ENCODE data around the gene GALNT13. TPM values are rescaled to one million over a fixed set of nuclear protein-coding genes. Genes with fewer than 3 reads are reported as not detected.

The GALNT13 gene
- total and polyA plus RNA-seq, 2 donors (not counting 1 experiment from before 2014, with no cell fraction given): 0.17 TPM; not detected in 1

DNA sequence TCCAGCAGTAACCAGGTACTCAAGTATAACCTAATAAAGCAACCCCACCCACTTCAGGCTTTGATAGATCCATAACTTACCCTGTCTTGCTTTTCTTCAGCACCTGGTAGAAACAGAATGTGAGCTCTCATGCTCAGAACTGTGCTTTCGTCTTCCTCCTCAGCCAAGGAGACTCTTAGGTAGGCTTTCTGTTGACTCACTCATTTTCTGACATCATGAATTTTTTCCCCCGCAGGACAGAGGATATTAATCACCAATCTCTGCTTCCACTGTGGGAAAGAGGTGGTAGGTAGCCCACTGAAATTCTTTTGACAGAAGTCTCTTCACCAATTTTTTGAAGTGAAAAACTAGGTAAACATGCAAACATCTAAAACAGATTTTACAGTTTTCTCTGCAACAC is 585.6 kb downstream of the GALNT13 start:
- DNase-seq (ENCODE audit: low read depth in 2 of 2): peak in 1 of 2 donors; percentile 7
- H2AFZ ChIP-seq (ENCODE audit: low read length): no peak overlapping the region

DNA sequence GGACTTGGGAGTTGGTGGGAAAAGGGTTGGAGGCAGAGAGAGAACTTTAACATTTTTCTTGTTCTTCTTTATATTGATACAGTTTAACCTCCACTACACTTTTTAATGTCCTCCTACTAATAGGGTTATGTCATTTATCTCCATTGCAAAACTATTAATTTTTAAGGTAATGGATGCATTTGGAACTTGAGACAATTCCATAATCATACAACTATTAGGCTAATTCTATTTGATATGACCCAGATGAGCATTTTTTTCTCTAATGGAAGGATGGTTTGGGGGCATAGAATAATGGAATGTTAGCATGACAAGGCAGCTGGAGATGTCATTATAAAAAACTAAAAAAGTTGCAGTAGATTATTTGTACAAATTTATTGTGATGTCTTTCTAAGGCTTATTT is 587.6 kb downstream of the GALNT13 start:
- no peaks in the 10 kb centered on the region for H4K20me1 ChIP-seq (ENCODE audit: control insufficient read depth, extremely low read depth, insufficient read depth, low read length)
- H3K4me2 ChIP-seq (ENCODE audit: extremely low read depth, insufficient read depth, low read length): no peak overlapping the region
- no peaks in the 10 kb centered on the region for H3K9me3 ChIP-seq (ENCODE audit: control insufficient read depth, insufficient read depth, low read depth, low read length)
- TF ChIP-seq EZH2 (IDR thresholded peaks at IDR 0.05; ENCODE audit: low read length, missing control alignments): no peak
- TF ChIP-seq, protein P1, sequence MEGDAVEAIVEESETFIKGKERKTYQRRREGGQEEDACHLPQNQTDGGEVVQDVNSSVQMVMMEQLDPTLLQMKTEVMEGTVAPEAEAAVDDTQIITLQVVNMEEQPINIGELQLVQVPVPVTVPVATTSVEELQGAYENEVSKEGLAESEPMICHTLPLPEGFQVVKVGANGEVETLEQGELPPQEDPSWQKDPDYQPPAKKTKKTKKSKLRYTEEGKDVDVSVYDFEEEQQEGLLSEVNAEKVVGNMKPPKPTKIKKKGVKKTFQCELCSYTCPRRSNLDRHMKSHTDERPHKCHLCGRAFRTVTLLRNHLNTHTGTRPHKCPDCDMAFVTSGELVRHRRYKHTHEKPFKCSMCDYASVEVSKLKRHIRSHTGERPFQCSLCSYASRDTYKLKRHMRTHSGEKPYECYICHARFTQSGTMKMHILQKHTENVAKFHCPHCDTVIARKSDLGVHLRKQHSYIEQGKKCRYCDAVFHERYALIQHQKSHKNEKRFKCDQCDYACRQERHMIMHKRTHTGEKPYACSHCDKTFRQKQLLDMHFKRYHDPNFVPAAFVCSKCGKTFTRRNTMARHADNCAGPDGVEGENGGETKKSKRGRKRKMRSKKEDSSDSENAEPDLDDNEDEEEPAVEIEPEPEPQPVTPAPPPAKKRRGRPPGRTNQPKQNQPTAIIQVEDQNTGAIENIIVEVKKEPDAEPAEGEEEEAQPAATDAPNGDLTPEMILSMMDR (conservative IDR thresholded peaks at IDR 0.05 in 1 of 2, IDR thresholded peaks at IDR 0.05 in 1 of 2; ENCODE audit: low read depth in 1 of 2, low read length in 2 of 2): no peak
- no peaks in the 10 kb centered on the region for H3K79me2 ChIP-seq (ENCODE audit: control insufficient read depth, insufficient read depth, low read length)
- H3K27ac ChIP-seq (ENCODE audit: insufficient read depth, low read length): no peak overlapping the region
- no peak overlapping the region for H2AFZ ChIP-seq (ENCODE audit: low read length)
- H3K4me3 ChIP-seq (replicated peaks in 1 of 4; ENCODE audit: control extremely low read depth in 1 of 4, insufficient read depth in 1 of 4, low read depth in 3 of 4, low read length in 4 of 4): no peak overlapping the region
- no peak for DNase-seq (ENCODE audit: low read depth in 2 of 2)
- H3K36me3 ChIP-seq (ENCODE audit: control insufficient read depth, insufficient read depth, low read length): no peaks in the 10 kb centered on the region
- no peaks in the 10 kb centered on the region for H3K27me3 ChIP-seq (ENCODE audit: control insufficient read depth, insufficient read depth, low read length)
- H3K9ac ChIP-seq (ENCODE audit: insufficient read depth, low read length): no peak overlapping the region
- no peaks in the 10 kb centered on the region for H3K4me1 ChIP-seq (ENCODE audit: control insufficient read depth, extremely low read depth, insufficient read depth, low read length)

More for the DNA sequence above, 585.6 kb downstream of the GALNT13 start:
- no peak for TF ChIP-seq EZH2 (IDR thresholded peaks at IDR 0.05; ENCODE audit: low read length, missing control alignments)
- TF ChIP-seq, protein P1 (conservative IDR thresholded peaks at IDR 0.05 in 1 of 2, IDR thresholded peaks at IDR 0.05 in 1 of 2; ENCODE audit: low read depth in 1 of 2, low read length in 2 of 2): no peak
- H3K4me2 ChIP-seq (ENCODE audit: extremely low read depth, insufficient read depth, low read length): no peak overlapping the region
- no peak overlapping the region for H3K27ac ChIP-seq (ENCODE audit: insufficient read depth, low read length)
- H3K79me2 ChIP-seq (ENCODE audit: control insufficient read depth, insufficient read depth, low read length): no peaks in the 10 kb centered on the region
- no peaks in the 10 kb centered on the region for H3K4me1 ChIP-seq (ENCODE audit: control insufficient read depth, extremely low read depth, insufficient read depth, low read length)
- no peaks in the 10 kb centered on the region for H3K27me3 ChIP-seq (ENCODE audit: control insufficient read depth, insufficient read depth, low read length)
- H4K20me1 ChIP-seq (ENCODE audit: control insufficient read depth, extremely low read depth, insufficient read depth, low read length): no peaks in the 10 kb centered on the region
- no peaks in the 10 kb centered on the region for H3K9me3 ChIP-seq (ENCODE audit: control insufficient read depth, insufficient read depth, low read depth, low read length)
- H3K4me3 ChIP-seq (replicated peaks in 1 of 4; ENCODE audit: control extremely low read depth in 1 of 4, insufficient read depth in 1 of 4, low read depth in 3 of 4, low read length in 4 of 4): no peak overlapping the region
- H3K9ac ChIP-seq (ENCODE audit: insufficient read depth, low read length): no peak overlapping the region
- no peaks in the 10 kb centered on the region for H3K36me3 ChIP-seq (ENCODE audit: control insufficient read depth, insufficient read depth, low read length)

DNA sequence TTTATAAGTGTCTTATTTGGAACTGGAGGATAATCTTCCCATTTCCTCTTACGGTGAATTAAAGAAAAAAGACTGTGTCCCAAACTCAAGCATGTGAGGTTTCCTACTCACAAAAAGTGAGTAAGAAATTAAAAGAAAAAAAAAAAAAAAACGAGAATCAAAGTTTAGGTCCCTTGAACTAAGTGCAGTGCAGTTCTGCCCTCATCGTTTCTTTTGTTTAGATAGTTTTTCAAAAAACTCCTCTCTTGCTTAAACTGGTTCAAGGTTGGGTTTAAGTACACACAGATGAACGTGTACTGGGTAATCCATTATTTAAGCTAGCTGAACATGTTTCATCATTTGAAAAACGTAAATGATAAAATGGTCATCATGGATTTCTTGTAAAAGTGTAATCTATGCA is 590.9 kb downstream of the GALNT13 start:
- Histone ChIP-seq H3K4me3 (replicated peaks in 1 of 4; ENCODE audit: control extremely low read depth in 1 of 4, insufficient read depth in 1 of 4, low read depth in 3 of 4, low read length in 4 of 4) (no peak overlapping the region), H3K9ac (ENCODE audit: insufficient read depth, low read length) (no peak overlapping the region), H4K20me1 (ENCODE audit: control insufficient read depth, extremely low read depth, insufficient read depth, low read length) (no peaks in the 10 kb centered on the region), H3K27me3 (ENCODE audit: control insufficient read depth, insufficient read depth, low read length) (no peaks in the 10 kb centered on the region), H3K27ac (ENCODE audit: insufficient read depth, low read length) (no peak overlapping the region), H3K36me3 (ENCODE audit: control insufficient read depth, insufficient read depth, low read length) (no peaks in the 10 kb centered on the region), H3K4me2 (ENCODE audit: extremely low read depth, insufficient read depth, low read length) (no peak overlapping the region), H3K4me1 (ENCODE audit: control insufficient read depth, extremely low read depth, insufficient read depth, low read length) (no peaks in the 10 kb centered on the region), H3K9me3 (ENCODE audit: control insufficient read depth, insufficient read depth, low read depth, low read length) (no peaks in the 10 kb centered on the region), H2AFZ (ENCODE audit: low read length) (no peak overlapping the region), H3K79me2 (ENCODE audit: control insufficient read depth, insufficient read depth, low read length) (no peaks in the 10 kb centered on the region)
- no peak for DNase-seq (ENCODE audit: low read depth in 2 of 2)
- TF ChIP-seq EZH2 (IDR thresholded peaks at IDR 0.05; ENCODE audit: low read length, missing control alignments): no peak
- TF ChIP-seq, protein P1 (conservative IDR thresholded peaks at IDR 0.05 in 1 of 2, IDR thresholded peaks at IDR 0.05 in 1 of 2; ENCODE audit: low read depth in 1 of 2, low read length in 2 of 2): no peak

All from fibroblast of lung (primary cell).